Fibroblast of lung (primary cell): Measurements from ENCODE around the gene PCDHB4. TPM values are rescaled to one million over a fixed set of nuclear protein-coding genes. Genes with fewer than 3 reads are reported as not detected.
"Not testable (repeated sequence)": the region's sequence is repeated elsewhere in the genome, so short reads cannot be mapped to it uniquely, and the experiment has no call there.

Source experiments
- DNase-seq, 2 donors: peaks; one replicate each; pipeline versions ENCODE4 v3.0.0 to v3.0.0-alpha.2; 2010; ENCODE audit warnings: low read depth in 2 of 2
- H2AFZ ChIP-seq: 2 replicates; pipeline ENCODE4 v1.5.1; 2012; ENCODE audit warnings: low read length, control low read depth, inconsistent platforms
- H3K27ac ChIP-seq: 2 replicates; pipeline ENCODE4 v1.5.1; 2011; ENCODE audit warnings: low read length, control low read depth; ENCODE audit not compliant: insufficient read depth
- H3K27me3 ChIP-seq: 2 replicates; pipeline ENCODE4 v1.5.1; 2011; ENCODE audit warnings: mild to moderate bottlenecking, low read length; ENCODE audit not compliant: control insufficient read depth, insufficient read depth
- H3K36me3 ChIP-seq: 2 replicates; pipeline ENCODE4 v1.5.1; 2011; ENCODE audit warnings: low read length; ENCODE audit not compliant: control insufficient read depth, insufficient read depth
- H3K4me1 ChIP-seq: 2 replicates; pipeline ENCODE4 v1.5.1; 2011; ENCODE audit warnings: low read length; ENCODE audit not compliant: control insufficient read depth, insufficient read depth; ENCODE audit errors: extremely low read depth
- H3K4me2 ChIP-seq: 2 replicates; pipeline ENCODE4 v1.5.1; 2011; ENCODE audit warnings: low read length, control low read depth; ENCODE audit not compliant: insufficient read depth; ENCODE audit errors: extremely low read depth
- H3K4me3 ChIP-seq, 4 experiments: fragments of 200-600 bp in 1 of 4; sonication (generic) in 1 of 4; replicated peaks in 1 of 4; 2 replicates each; pipeline ENCODE4 v1.5.1; 2011 to 2016; ENCODE audit warnings: low read length in 4 of 4, low read depth in 3 of 4, mild to moderate bottlenecking in 3 of 4, control low read depth in 2 of 4, inconsistent platforms in 1 of 4, mixed read lengths in 1 of 4; ENCODE audit not compliant: insufficient read depth in 1 of 4; ENCODE audit errors: control extremely low read depth in 1 of 4
- H3K79me2 ChIP-seq: 2 replicates; pipeline ENCODE4 v1.5.1; 2012; ENCODE audit warnings: mild to moderate bottlenecking, low read length, inconsistent platforms; ENCODE audit not compliant: control insufficient read depth, insufficient read depth
- H3K9ac ChIP-seq: 2 replicates; pipeline ENCODE4 v1.5.1; 2011; ENCODE audit warnings: mild to moderate bottlenecking, low read length, control low read depth; ENCODE audit not compliant: insufficient read depth
- H3K9me3 ChIP-seq: 2 replicates; pipeline ENCODE4 v1.5.1; 2012; ENCODE audit warnings: low read depth, low read length; ENCODE audit not compliant: control insufficient read depth, insufficient read depth
- H4K20me1 ChIP-seq: 2 replicates; pipeline ENCODE4 v1.5.1; 2011; ENCODE audit warnings: low read length; ENCODE audit not compliant: control insufficient read depth, insufficient read depth; ENCODE audit errors: extremely low read depth
- EZH2 ChIP-seq: IDR thresholded peaks from 2 replicates; pipeline ENCODE4 v1.5.1; 2012; ENCODE audit warnings: low read length, control low read depth, mild to moderate bottlenecking; ENCODE audit errors: missing control alignments
- polyA plus RNA-seq, 2 donors: library from polyadenylated mRNA; depleted of rRNA in 1 of 2; stranded (reverse) in 1 of 2; unstranded in 1 of 2; fragments of >200 nt; gene quantifications; 2 replicates each; pipeline ENCODE4 v1.2.1, GENCODE V29; 2011 to 2012; ENCODE audit warnings: missing spikeins in 1 of 2
- total RNA-seq: library from RNA; depleted of rRNA; stranded (reverse); fragments of >200 nt; gene quantifications from 2 replicates; pipeline ENCODE4 v1.2.1, GENCODE V29; 2014
- TF ChIP-seq, protein P1 (sequence below), 2 donors: IDR thresholded peaks in 1 of 2; conservative IDR thresholded peaks in 1 of 2; 1 replicate in 1 of 2; 2 replicates in 1 of 2; pipeline ENCODE4 v1.5.1; 2011 to 2012; ENCODE audit warnings: low read length in 2 of 2, control low read depth in 1 of 2, inconsistent platforms in 1 of 2, low read depth in 1 of 2, mild to moderate bottlenecking in 1 of 2

Gene PCDHB4
- total and polyA plus RNA-seq, 2 donors (not counting 1 experiment from before 2014, with no cell fraction given): 0.27 to 0.50 TPM

DNA sequence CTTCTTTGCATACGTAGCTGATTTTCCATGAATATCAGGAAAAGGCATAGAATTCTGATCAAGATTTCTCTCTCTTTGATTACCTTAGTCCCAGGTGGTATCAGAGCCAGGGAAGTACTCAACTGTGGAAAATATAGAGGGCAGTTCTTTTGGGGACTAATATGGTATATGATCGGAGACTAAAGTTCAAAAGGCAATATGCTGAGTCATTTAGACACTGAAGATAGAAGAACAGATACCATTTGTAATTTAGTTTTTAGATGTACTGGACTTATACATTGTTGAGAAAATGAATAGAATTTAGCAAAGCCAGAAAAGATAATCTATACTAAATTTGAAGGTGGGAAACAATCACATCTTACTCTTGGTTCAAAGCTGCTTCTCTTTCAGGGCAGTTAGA lies 16.3 kb upstream of the PCDHB4 start:
- no peak overlapping the region for H3K9ac ChIP-seq
- no peak overlapping the region for H3K27ac ChIP-seq
- no peaks in the 10 kb centered on the region for H3K27me3 ChIP-seq

DNA sequence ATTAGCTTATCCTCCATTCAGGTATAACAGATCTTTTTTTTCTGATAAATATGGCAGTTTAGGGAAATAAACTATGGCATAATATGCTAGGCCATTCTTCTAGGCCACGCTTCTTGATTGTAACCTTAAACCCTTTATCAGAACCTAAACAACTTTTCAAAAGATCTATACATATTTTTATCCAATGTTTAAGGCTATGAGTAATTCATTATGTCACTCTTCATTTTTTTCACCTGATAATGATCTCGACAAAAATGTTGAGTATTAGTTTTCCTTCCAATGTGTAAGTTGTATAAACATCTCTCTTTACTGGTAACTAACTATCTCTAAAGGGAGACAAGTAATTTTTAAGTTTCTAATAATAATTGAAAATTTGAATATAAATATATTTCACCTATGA lies 2.4 kb upstream of the PCDHB4 start:
- Histone ChIP-seq H3K4me3 (no peak overlapping the region), H3K9ac (no peak overlapping the region), H3K36me3 (no peaks in the 10 kb centered on the region), H3K4me1 (no peaks in the 10 kb centered on the region), H3K9me3 (no peaks in the 10 kb centered on the region), H3K4me2 (no peak overlapping the region), H3K79me2 (no peaks in the 10 kb centered on the region), H3K27me3 (no peaks in the 10 kb centered on the region), H4K20me1 (no peaks in the 10 kb centered on the region), H2AFZ (no peak overlapping the region), H3K27ac (no peak overlapping the region)
- TF ChIP-seq, protein P1, sequence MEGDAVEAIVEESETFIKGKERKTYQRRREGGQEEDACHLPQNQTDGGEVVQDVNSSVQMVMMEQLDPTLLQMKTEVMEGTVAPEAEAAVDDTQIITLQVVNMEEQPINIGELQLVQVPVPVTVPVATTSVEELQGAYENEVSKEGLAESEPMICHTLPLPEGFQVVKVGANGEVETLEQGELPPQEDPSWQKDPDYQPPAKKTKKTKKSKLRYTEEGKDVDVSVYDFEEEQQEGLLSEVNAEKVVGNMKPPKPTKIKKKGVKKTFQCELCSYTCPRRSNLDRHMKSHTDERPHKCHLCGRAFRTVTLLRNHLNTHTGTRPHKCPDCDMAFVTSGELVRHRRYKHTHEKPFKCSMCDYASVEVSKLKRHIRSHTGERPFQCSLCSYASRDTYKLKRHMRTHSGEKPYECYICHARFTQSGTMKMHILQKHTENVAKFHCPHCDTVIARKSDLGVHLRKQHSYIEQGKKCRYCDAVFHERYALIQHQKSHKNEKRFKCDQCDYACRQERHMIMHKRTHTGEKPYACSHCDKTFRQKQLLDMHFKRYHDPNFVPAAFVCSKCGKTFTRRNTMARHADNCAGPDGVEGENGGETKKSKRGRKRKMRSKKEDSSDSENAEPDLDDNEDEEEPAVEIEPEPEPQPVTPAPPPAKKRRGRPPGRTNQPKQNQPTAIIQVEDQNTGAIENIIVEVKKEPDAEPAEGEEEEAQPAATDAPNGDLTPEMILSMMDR (conservative IDR thresholded peaks at IDR 0.05 in 1 of 2, IDR thresholded peaks at IDR 0.05 in 1 of 2; ENCODE audit: low read depth in 1 of 2, low read length in 2 of 2): no peak
- TF ChIP-seq EZH2: no peak
- DNase-seq: no peak

More for the DNA sequence above, 16.3 kb upstream of the PCDHB4 start:
- H3K79me2 ChIP-seq: no peaks in the 10 kb centered on the region
- no peak for DNase-seq
- no peaks in the 10 kb centered on the region for H3K9me3 ChIP-seq
- H2AFZ ChIP-seq: no peak overlapping the region
- H3K4me2 ChIP-seq: no peak overlapping the region
- no peak overlapping the region for H3K4me3 ChIP-seq
- no peaks in the 10 kb centered on the region for H3K4me1 ChIP-seq
- no peaks in the 10 kb centered on the region for H3K36me3 ChIP-seq
- TF ChIP-seq EZH2: no peak
- TF ChIP-seq, protein P1 (conservative IDR thresholded peaks at IDR 0.05 in 1 of 2, IDR thresholded peaks at IDR 0.05 in 1 of 2; ENCODE audit: low read depth in 1 of 2, low read length in 2 of 2): no peak
- H4K20me1 ChIP-seq: no peaks in the 10 kb centered on the region

DNA sequence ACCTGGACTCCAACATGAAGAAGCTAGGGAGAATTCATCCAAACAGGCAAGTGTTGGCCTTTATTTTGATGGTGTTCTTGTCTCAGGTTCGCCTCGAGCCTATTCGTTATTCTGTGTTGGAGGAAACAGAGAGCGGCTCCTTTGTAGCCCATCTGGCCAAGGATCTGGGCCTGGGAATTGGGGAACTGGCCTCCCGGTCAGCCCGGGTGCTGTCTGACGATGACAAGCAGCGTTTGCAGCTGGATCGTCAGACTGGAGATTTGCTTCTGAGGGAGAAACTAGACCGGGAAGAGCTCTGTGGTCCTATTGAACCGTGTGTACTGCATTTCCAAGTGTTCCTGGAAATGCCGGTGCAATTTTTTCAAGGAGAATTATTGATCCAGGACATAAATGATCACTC lies 367 bp downstream of the PCDHB4 start:
- Histone ChIP-seq H3K4me3 (peak overlapping the region in 1 of 4 experiments; percentile 17), H3K27me3 (no peaks in the 10 kb centered on the region), H4K20me1 (no peaks in the 10 kb centered on the region), H3K36me3 (no peaks in the 10 kb centered on the region), H3K4me2 (no peak overlapping the region), H3K27ac (no peak overlapping the region), H3K9me3 (no peaks in the 10 kb centered on the region), H3K79me2 (no peaks in the 10 kb centered on the region), H3K4me1 (no peaks in the 10 kb centered on the region), H3K9ac (no peak overlapping the region), H2AFZ (no peak overlapping the region)
- DNase-seq: no peak
- TF ChIP-seq EZH2: no peak
- TF ChIP-seq, protein P1 (conservative IDR thresholded peaks at IDR 0.05 in 1 of 2, IDR thresholded peaks at IDR 0.05 in 1 of 2; ENCODE audit: low read depth in 1 of 2, low read length in 2 of 2): no peak

DNA sequence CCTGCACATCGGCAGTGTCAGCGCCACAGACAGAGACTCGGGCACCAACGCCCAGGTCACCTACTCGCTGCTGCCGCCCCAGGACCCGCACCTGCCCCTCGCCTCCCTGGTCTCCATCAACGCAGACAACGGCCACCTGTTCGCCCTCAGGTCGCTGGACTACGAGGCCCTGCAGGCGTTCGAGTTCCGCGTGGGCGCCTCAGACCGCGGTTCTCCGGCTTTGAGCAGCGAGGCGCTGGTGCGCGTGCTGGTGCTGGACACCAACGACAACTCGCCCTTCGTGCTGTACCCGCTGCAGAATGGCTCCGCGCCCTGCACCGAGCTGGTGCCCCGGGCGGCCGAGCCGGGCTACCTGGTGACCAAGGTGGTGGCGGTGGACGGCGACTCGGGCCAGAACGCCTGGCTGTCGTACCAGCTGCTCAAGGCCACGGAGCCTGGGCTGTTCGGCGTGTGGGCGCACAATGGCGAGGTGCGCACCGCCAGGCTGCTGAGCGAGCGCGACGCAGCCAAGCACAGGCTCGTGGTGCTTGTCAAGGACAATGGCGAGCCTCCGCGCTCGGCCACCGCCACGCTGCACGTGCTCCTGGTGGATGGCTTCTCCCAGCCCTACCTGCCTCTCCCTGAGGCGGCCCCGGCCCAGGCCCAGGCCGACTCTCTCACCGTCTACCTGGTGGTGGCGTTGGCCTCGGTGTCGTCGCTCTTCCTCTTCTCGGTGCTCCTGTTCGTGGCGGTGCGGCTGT lies 1.9 kb downstream of the PCDHB4 start:
- H3K27me3 ChIP-seq, H3K79me2 ChIP-seq, H4K20me1 ChIP-seq, H3K27ac ChIP-seq, DNase-seq, H3K36me3 ChIP-seq, H3K4me2 ChIP-seq, H2AFZ ChIP-seq, H3K9ac ChIP-seq, H3K9me3 ChIP-seq, H3K4me3 ChIP-seq, H3K4me1 ChIP-seq: not testable (repeated sequence)
